ENCODE data around the gene CD320.

DNA sequence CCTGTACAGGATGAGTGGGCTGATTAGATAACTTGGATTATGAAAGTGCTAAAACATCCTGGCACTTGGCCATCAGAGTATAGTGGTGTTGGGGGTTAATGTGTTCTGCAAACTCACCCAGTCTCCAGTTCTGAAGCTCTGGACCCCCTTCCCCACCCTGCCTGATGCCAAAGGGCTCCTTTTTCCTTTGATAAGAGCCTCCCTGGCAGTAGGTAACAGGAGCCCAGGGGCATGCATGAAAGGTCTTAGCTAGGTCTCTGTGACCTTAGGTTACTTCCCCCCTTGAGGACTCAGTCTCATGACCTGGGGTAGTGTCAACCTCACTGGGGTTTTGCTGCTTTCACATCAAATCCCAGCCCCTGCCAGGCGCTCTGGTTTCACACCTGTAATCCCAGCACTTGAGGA lies 15.6 kb upstream of the CD320 start:
- TF ChIP-seq, protein P1, sequence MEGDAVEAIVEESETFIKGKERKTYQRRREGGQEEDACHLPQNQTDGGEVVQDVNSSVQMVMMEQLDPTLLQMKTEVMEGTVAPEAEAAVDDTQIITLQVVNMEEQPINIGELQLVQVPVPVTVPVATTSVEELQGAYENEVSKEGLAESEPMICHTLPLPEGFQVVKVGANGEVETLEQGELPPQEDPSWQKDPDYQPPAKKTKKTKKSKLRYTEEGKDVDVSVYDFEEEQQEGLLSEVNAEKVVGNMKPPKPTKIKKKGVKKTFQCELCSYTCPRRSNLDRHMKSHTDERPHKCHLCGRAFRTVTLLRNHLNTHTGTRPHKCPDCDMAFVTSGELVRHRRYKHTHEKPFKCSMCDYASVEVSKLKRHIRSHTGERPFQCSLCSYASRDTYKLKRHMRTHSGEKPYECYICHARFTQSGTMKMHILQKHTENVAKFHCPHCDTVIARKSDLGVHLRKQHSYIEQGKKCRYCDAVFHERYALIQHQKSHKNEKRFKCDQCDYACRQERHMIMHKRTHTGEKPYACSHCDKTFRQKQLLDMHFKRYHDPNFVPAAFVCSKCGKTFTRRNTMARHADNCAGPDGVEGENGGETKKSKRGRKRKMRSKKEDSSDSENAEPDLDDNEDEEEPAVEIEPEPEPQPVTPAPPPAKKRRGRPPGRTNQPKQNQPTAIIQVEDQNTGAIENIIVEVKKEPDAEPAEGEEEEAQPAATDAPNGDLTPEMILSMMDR (tag by site-specific recombination; IDR thresholded peaks at IDR 0.05), result no peak
- TF ChIP-seq ZNF2 (tag by site-specific recombination; IDR thresholded peaks at IDR 0.05), result no peak
- no peak for TF ChIP-seq ZBTB17 (tag by site-specific recombination; IDR thresholded peaks at IDR 0.05)
- TF ChIP-seq, protein P2, sequence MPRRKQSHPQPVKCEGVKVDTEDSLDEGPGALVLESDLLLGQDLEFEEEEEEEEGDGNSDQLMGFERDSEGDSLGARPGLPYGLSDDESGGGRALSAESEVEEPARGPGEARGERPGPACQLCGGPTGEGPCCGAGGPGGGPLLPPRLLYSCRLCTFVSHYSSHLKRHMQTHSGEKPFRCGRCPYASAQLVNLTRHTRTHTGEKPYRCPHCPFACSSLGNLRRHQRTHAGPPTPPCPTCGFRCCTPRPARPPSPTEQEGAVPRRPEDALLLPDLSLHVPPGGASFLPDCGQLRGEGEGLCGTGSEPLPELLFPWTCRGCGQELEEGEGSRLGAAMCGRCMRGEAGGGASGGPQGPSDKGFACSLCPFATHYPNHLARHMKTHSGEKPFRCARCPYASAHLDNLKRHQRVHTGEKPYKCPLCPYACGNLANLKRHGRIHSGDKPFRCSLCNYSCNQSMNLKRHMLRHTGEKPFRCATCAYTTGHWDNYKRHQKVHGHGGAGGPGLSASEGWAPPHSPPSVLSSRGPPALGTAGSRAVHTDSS (tag by site-specific recombination; IDR thresholded peaks at IDR 0.05), result no peak
- TF ChIP-seq, protein P3, sequence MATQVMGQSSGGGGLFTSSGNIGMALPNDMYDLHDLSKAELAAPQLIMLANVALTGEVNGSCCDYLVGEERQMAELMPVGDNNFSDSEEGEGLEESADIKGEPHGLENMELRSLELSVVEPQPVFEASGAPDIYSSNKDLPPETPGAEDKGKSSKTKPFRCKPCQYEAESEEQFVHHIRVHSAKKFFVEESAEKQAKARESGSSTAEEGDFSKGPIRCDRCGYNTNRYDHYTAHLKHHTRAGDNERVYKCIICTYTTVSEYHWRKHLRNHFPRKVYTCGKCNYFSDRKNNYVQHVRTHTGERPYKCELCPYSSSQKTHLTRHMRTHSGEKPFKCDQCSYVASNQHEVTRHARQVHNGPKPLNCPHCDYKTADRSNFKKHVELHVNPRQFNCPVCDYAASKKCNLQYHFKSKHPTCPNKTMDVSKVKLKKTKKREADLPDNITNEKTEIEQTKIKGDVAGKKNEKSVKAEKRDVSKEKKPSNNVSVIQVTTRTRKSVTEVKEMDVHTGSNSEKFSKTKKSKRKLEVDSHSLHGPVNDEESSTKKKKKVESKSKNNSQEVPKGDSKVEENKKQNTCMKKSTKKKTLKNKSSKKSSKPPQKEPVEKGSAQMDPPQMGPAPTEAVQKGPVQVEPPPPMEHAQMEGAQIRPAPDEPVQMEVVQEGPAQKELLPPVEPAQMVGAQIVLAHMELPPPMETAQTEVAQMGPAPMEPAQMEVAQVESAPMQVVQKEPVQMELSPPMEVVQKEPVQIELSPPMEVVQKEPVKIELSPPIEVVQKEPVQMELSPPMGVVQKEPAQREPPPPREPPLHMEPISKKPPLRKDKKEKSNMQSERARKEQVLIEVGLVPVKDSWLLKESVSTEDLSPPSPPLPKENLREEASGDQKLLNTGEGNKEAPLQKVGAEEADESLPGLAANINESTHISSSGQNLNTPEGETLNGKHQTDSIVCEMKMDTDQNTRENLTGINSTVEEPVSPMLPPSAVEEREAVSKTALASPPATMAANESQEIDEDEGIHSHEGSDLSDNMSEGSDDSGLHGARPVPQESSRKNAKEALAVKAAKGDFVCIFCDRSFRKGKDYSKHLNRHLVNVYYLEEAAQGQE (tag by site-specific recombination; IDR thresholded peaks at IDR 0.05), result no peak
